Measurements from ENCODE around the gene SPACA6. TPM values are rescaled to one million over a fixed set of nuclear protein-coding genes. Genes with fewer than 3 reads are reported as not detected.
A peak's percentile ranks its signal among the peaks of the same experiment; 100 is the strongest.

The SPACA6 gene
- total RNA-seq, 2 donors from 2014 or later: 2.7 to 3.0 TPM

GRCh38 chr19:51703575-51704515 is 10.7 kb downstream of the SPACA6 start:
- H3K4me1 Mint-ChIP-seq (ENCODE audit: low read depth in 2 of 2): peaks cover 26 to 38% of the 10 kb centered on the region in 2 donors
- DNase-seq (ENCODE audit: low spot score) (peak; percentile 98), ATAC-seq (peak; percentile 98)
- no peaks in the 10 kb centered on the region for H3K9me3 Mint-ChIP-seq
- H3K27me3 Mint-ChIP-seq: peaks cover 10% of the 10 kb centered on the region in 2 donors
- H3K4me3 Mint-ChIP-seq: peak overlapping the region; percentile 90
- peak overlapping the region; percentile 95 for H3K27ac Mint-ChIP-seq
- peaks cover 13% of the 10 kb centered on the region for H3K36me3 Mint-ChIP-seq

- Mint-ChIP-seq H3K27ac (peak overlapping the region; percentile 95), H3K4me3 (peak overlapping the region; percentile 90), H3K27me3 (peaks cover 10 to 12% of the 10 kb centered on the region in 2 donors), H3K36me3 (peaks cover 13% of the 10 kb centered on the region), H3K4me1 (ENCODE audit: low read depth in 2 of 2) (peaks cover 26 to 38% of the 10 kb centered on the region in 2 donors), H3K9me3 (no peaks in the 10 kb centered on the region)
- ATAC-seq: no peak
- no peak for DNase-seq (ENCODE audit: low spot score)
Measured at GRCh38 chr19:51704626-51705025, 11.5 kb downstream of the SPACA6 start.

GRCh38 chr19:51706296-51706695 is 13.2 kb downstream of the SPACA6 start:
- DNase-seq (ENCODE audit: low spot score) (no peak), ATAC-seq (no peak)
- peaks cover 16 to 27% of the 10 kb centered on the region in 2 donors for H3K27me3 Mint-ChIP-seq
- peak overlapping the region; percentile 95 for H3K27ac Mint-ChIP-seq
- H3K4me3 Mint-ChIP-seq: peak overlapping the region; percentile 72
- peaks cover 26 to 38% of the 10 kb centered on the region in 2 donors for H3K4me1 Mint-ChIP-seq (ENCODE audit: low read depth in 2 of 2)
- H3K9me3 Mint-ChIP-seq: no peaks in the 10 kb centered on the region
- H3K36me3 Mint-ChIP-seq: peaks cover 13% of the 10 kb centered on the region

GRCh38 chr19:51706885-51707284 is 13.8 kb downstream of the SPACA6 start:
- H3K4me3 Mint-ChIP-seq: no peak overlapping the region
- H3K9me3 Mint-ChIP-seq: no peaks in the 10 kb centered on the region
- DNase-seq (ENCODE audit: low spot score) (no peak), ATAC-seq (no peak)
- peaks cover 13% of the 10 kb centered on the region for H3K36me3 Mint-ChIP-seq
- peak overlapping the region; percentile 95 for H3K27ac Mint-ChIP-seq
- H3K27me3 Mint-ChIP-seq: peaks cover 16 to 27% of the 10 kb centered on the region in 2 donors
- H3K4me1 Mint-ChIP-seq (ENCODE audit: low read depth in 2 of 2): peaks cover 26 to 38% of the 10 kb centered on the region in 2 donors

GRCh38 chr19:51708811-51709210 is 15.7 kb downstream of the SPACA6 start:
- Mint-ChIP-seq H3K27me3 (peaks cover 13 to 17% of the 10 kb centered on the region in 2 donors), H3K4me3 (no peak overlapping the region), H3K36me3 (peaks cover 13% of the 10 kb centered on the region), H3K27ac (no peak overlapping the region), H3K9me3 (no peaks in the 10 kb centered on the region), H3K4me1 (ENCODE audit: low read depth in 2 of 2) (peaks cover 17 to 24% of the 10 kb centered on the region in 2 donors)
- DNase-seq (ENCODE audit: low spot score) (no peak), ATAC-seq (no peak)

- no peak overlapping the region for H3K27ac Mint-ChIP-seq
Measured at GRCh38 chr19:51709575-51709974, 16.4 kb downstream of the SPACA6 start.

GRCh38 chr19:51710163-51710562 is 17.0 kb downstream of the SPACA6 start:
- DNase-seq (ENCODE audit: low spot score): no peak
- no peak overlapping the region for H3K27ac Mint-ChIP-seq
- peaks cover 15 to 20% of the 10 kb centered on the region in 2 donors for H3K27me3 Mint-ChIP-seq
- peaks cover 11% of the 10 kb centered on the region for H3K36me3 Mint-ChIP-seq
- no peak for ATAC-seq
- no peak overlapping the region for H3K4me3 Mint-ChIP-seq
- H3K4me1 Mint-ChIP-seq (ENCODE audit: low read depth in 2 of 2): peaks cover 10 to 14% of the 10 kb centered on the region in 2 donors
- H3K9me3 Mint-ChIP-seq: no peaks in the 10 kb centered on the region

More at GRCh38 chr19:51709575-51709974, 16.4 kb downstream of the SPACA6 start:
- Mint-ChIP-seq H3K27me3 (peaks cover 13 to 17% of the 10 kb centered on the region in 2 donors), H3K4me3 (no peak overlapping the region), H3K36me3 (peaks cover 13% of the 10 kb centered on the region), H3K4me1 (ENCODE audit: low read depth in 2 of 2) (peaks cover 15 to 19% of the 10 kb centered on the region in 2 donors), H3K9me3 (no peaks in the 10 kb centered on the region)
- no peak for DNase-seq (ENCODE audit: low spot score)
- ATAC-seq: no peak

GRCh38 chr19:51711702-51712101 is 18.6 kb downstream of the SPACA6 start:
- Mint-ChIP-seq H3K4me3 (no peak overlapping the region), H3K36me3 (peaks cover under 1% of the 10 kb centered on the region), H3K27me3 (peaks cover 26 to 36% of the 10 kb centered on the region in 2 donors), H3K27ac (no peak overlapping the region), H3K4me1 (ENCODE audit: low read depth in 2 of 2) (peaks cover 0 to under 1% of the 10 kb centered on the region in 2 donors), H3K9me3 (no peaks in the 10 kb centered on the region)
- ATAC-seq (no peak), DNase-seq (ENCODE audit: low spot score) (no peak)

- Mint-ChIP-seq H3K27ac (no peak overlapping the region), H3K36me3 (no peaks in the 10 kb centered on the region), H3K4me1 (ENCODE audit: low read depth in 2 of 2) (no peaks in the 10 kb centered on the region), H3K4me3 (no peak overlapping the region), H3K9me3 (no peaks in the 10 kb centered on the region), H3K27me3 (peaks cover 26 to 39% of the 10 kb centered on the region in 2 donors)
- no peak for ATAC-seq
- DNase-seq (ENCODE audit: low spot score): no peak
Measured at GRCh38 chr19:51712461-51713081, 19.4 kb downstream of the SPACA6 start.

GRCh38 chr19:51713319-51714285 is 20.5 kb downstream of the SPACA6 start:
- DNase-seq (ENCODE audit: low spot score) (no peak), ATAC-seq (no peak)
- H3K27me3 Mint-ChIP-seq: peaks cover 30 to 42% of the 10 kb centered on the region in 2 donors
- H3K27ac Mint-ChIP-seq: no peak overlapping the region
- H3K9me3 Mint-ChIP-seq: no peaks in the 10 kb centered on the region
- H3K4me1 Mint-ChIP-seq (ENCODE audit: low read depth in 2 of 2): peaks cover 0 to under 1% of the 10 kb centered on the region in 2 donors
- H3K4me3 Mint-ChIP-seq: no peak overlapping the region
- H3K36me3 Mint-ChIP-seq: no peaks in the 10 kb centered on the region

GRCh38 chr19:51714848-51715247 is 21.7 kb downstream of the SPACA6 start:
- H3K27me3 Mint-ChIP-seq: peaks cover 35 to 47% of the 10 kb centered on the region in 2 donors
- DNase-seq (ENCODE audit: low spot score) (no peak), ATAC-seq (no peak)
- H3K4me3 Mint-ChIP-seq: no peak overlapping the region
- H3K4me1 Mint-ChIP-seq (ENCODE audit: low read depth in 2 of 2): peaks cover 0 to 3% of the 10 kb centered on the region in 2 donors
- H3K9me3 Mint-ChIP-seq: no peaks in the 10 kb centered on the region
- H3K27ac Mint-ChIP-seq: no peak overlapping the region
- no peaks in the 10 kb centered on the region for H3K36me3 Mint-ChIP-seq

- DNase-seq (ENCODE audit: low spot score) (no peak), ATAC-seq (no peak)
- H3K9me3 Mint-ChIP-seq: no peaks in the 10 kb centered on the region
- no peak overlapping the region for H3K27ac Mint-ChIP-seq
- H3K4me1 Mint-ChIP-seq (ENCODE audit: low read depth in 2 of 2): peaks cover 0 to 3% of the 10 kb centered on the region in 2 donors
- no peak overlapping the region for H3K4me3 Mint-ChIP-seq
- H3K27me3 Mint-ChIP-seq: peaks cover 35 to 47% of the 10 kb centered on the region in 2 donors
- no peaks in the 10 kb centered on the region for H3K36me3 Mint-ChIP-seq
Measured at GRCh38 chr19:51715850-51716249, 22.7 kb downstream of the SPACA6 start.

GRCh38 chr19:51716925-51717324 is 23.8 kb downstream of the SPACA6 start:
- H3K4me1 Mint-ChIP-seq (ENCODE audit: low read depth in 2 of 2): peaks cover 0 to 3% of the 10 kb centered on the region in 2 donors
- no peak overlapping the region for H3K4me3 Mint-ChIP-seq
- H3K27ac Mint-ChIP-seq: no peak overlapping the region
- no peak for ATAC-seq
- no peaks in the 10 kb centered on the region for H3K36me3 Mint-ChIP-seq
- peaks cover 32 to 45% of the 10 kb centered on the region in 2 donors for H3K27me3 Mint-ChIP-seq
- DNase-seq (ENCODE audit: low spot score): no peak
- no peaks in the 10 kb centered on the region for H3K9me3 Mint-ChIP-seq

All from natural killer cell treated with Interleukin-12 subunit alpha and Interleukin-12 subunit beta and Interleukin-15 and Interleukin-18, amount 100 ng/mL, for 72 hours (primary cell).